Measurements from ENCODE around the gene FERD3L.

Gene FERD3L

GRCh38 chr7:19119870-19120486 is 25.2 kb downstream of the FERD3L start:
- ATAC-seq, result no peak

GRCh38 chr7:19119372-19119771 is 25.8 kb downstream of the FERD3L start:
- peaks cover 5% of the 10 kb centered on the region for H3K36me3 Mint-ChIP-seq
- no peaks in the 10 kb centered on the region for H3K4me1 Mint-ChIP-seq
- H3K4me3 Mint-ChIP-seq, result no peak overlapping the region
- H3K9me3 Mint-ChIP-seq, result peaks cover 2% of the 10 kb centered on the region
- ATAC-seq, result no peak
- no peak for DNase-seq (ENCODE audit: low spot score in 2 of 2)
- no peak overlapping the region for H3K27ac Mint-ChIP-seq

More at GRCh38 chr7:19119870-19120486, 25.2 kb downstream of the FERD3L start:
- H3K4me1 Mint-ChIP-seq, result no peaks in the 10 kb centered on the region
- no peaks in the 10 kb centered on the region for H3K9me3 Mint-ChIP-seq
- H3K4me3 Mint-ChIP-seq, result no peak overlapping the region
- H3K36me3 Mint-ChIP-seq, result peaks cover 5% of the 10 kb centered on the region
- no peak overlapping the region for H3K27ac Mint-ChIP-seq
- DNase-seq (ENCODE audit: low spot score in 2 of 2), result no peak

- H3K36me3 Mint-ChIP-seq, result peaks cover 5% of the 10 kb centered on the region
- H3K4me3 Mint-ChIP-seq, result peak overlapping the region; percentile 57
- ATAC-seq (no peak), DNase-seq (ENCODE audit: low spot score in 2 of 2) (no peak)
- H3K27ac Mint-ChIP-seq, result no peak overlapping the region
- H3K9me3 Mint-ChIP-seq, result peaks cover 2% of the 10 kb centered on the region
- no peaks in the 10 kb centered on the region for H3K4me1 Mint-ChIP-seq
Measured at GRCh38 chr7:19118636-19119371, 26.4 kb downstream of the FERD3L start.

- DNase-seq (ENCODE audit: low spot score in 2 of 2) (no peak), ATAC-seq (peak; percentile 57)
- Mint-ChIP-seq H3K36me3 (peaks cover 5% of the 10 kb centered on the region), H3K4me1 (no peaks in the 10 kb centered on the region), H3K27ac (no peak overlapping the region), H3K9me3 (peaks cover 2% of the 10 kb centered on the region), H3K4me3 (peak overlapping the region; percentile 57)
Measured at GRCh38 chr7:19117870-19118608, 27.2 kb downstream of the FERD3L start.

GRCh38 chr7:19117091-19117869 is 27.9 kb downstream of the FERD3L start, which contains the start of gene TWIST1:
Gene TWIST1 (minus strand): TSS chr7:19117636. CDS start chr7:19117321, 315 bp downstream.
- peak within 1 kb of the TSS; percentile 57 for H3K4me3 Mint-ChIP-seq
- peaks cover 2% of the 10 kb centered on the region for H3K9me3 Mint-ChIP-seq
- no peak for DNase-seq (ENCODE audit: low spot score in 2 of 2)
- H3K36me3 Mint-ChIP-seq, result peaks cover 5% of the 10 kb centered on the region
- H3K27ac Mint-ChIP-seq, result no peak within 1 kb of the TSS
- ATAC-seq, result peak; percentile 61
- H3K4me1 Mint-ChIP-seq, result no peaks in the 10 kb centered on the region

DNA sequence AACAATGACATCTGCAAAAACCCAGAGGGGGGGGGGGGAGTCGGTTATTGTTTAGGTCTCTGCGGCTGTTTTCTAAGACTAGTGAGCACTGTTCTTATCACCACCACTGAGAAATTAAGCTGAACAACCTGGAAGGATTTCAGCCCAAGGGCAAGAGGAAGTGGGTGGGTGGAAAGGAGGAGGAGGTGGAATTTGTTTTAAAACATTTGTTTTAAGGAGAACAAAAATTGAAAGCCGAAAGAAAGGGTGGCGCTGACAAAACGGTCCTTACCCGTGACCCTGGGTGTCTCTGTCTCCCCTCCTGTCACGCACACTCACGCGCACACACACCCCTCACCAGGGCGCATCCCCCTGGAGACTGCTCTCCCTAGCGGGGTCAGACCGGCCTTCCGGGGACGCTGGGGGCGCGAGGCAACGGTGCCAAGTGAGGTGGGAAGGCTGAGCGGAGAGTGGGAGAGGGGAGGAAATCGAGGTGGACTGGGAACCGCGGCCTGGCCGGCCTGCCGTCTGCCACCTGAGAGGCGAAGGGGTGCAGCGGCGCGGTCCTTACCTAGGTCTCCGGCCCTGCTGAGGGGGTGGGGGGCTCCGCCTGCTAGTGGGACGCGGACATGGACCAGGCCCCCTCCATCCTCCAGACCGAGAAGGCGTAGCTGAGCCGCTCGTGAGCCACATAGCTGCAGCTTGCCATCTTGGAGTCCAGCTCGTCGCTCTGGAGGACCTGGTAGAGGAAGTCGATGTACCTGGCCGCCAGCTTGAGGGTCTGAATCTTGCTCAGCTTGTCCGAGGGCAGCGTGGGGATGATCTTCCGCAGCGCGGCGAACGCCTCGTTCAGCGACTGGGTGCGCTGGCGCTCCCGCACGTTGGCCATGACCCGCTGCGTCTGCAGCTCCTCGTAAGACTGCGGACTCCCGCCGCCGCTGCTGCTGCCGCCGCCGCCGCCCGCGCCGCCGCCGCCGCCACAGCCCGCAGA is 28.8 kb downstream of the FERD3L start:
- peak; percentile 36 for ATAC-seq
- no peak for DNase-seq (ENCODE audit: low spot score in 2 of 2)
- H3K4me1 Mint-ChIP-seq, result no peaks in the 10 kb centered on the region
- peak overlapping the region; percentile 57 for H3K4me3 Mint-ChIP-seq
- H3K36me3 Mint-ChIP-seq, result peaks cover 5% of the 10 kb centered on the region
- H3K27ac Mint-ChIP-seq, result no peak overlapping the region
- H3K9me3 Mint-ChIP-seq, result peaks cover 2% of the 10 kb centered on the region

DNA sequence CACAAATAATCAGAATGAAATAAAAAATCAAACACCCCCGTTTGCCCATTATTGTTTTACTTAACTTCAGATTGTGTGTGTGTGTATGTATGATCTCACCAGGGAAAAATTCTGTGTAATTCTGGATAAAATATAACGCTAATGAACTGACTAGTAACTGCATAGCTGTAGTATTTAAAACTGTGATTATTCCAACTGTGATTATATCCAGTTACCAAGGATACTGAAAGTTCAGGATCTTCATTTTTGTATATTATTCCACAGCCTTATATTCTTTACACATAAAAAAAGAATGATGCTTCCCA is 30.7 kb downstream of the FERD3L start:
- ATAC-seq (no peak), DNase-seq (ENCODE audit: low spot score in 2 of 2) (no peak)
- Mint-ChIP-seq H3K4me3 (no peak overlapping the region), H3K36me3 (peaks cover 5% of the 10 kb centered on the region), H3K9me3 (peaks cover 2% of the 10 kb centered on the region), H3K27ac (no peak overlapping the region), H3K4me1 (no peaks in the 10 kb centered on the region)

- ATAC-seq (no peak), DNase-seq (ENCODE audit: low spot score in 2 of 2) (no peak)
- Mint-ChIP-seq H3K4me1 (no peaks in the 10 kb centered on the region), H3K36me3 (peaks cover 5% of the 10 kb centered on the region), H3K4me3 (no peak overlapping the region), H3K27ac (no peak overlapping the region), H3K9me3 (peaks cover 2% of the 10 kb centered on the region)
Measured at GRCh38 chr7:19113855-19114550, 31.2 kb downstream of the FERD3L start.

GRCh38 chr7:19113002-19113350 is 32.2 kb downstream of the FERD3L start:
- ATAC-seq, result no peak
- Mint-ChIP-seq H3K27ac (no peak overlapping the region), H3K36me3 (peaks cover 5% of the 10 kb centered on the region), H3K4me1 (no peaks in the 10 kb centered on the region), H3K4me3 (no peak overlapping the region), H3K9me3 (peaks cover 2% of the 10 kb centered on the region)
- no peak for DNase-seq (ENCODE audit: low spot score in 2 of 2)

DNA sequence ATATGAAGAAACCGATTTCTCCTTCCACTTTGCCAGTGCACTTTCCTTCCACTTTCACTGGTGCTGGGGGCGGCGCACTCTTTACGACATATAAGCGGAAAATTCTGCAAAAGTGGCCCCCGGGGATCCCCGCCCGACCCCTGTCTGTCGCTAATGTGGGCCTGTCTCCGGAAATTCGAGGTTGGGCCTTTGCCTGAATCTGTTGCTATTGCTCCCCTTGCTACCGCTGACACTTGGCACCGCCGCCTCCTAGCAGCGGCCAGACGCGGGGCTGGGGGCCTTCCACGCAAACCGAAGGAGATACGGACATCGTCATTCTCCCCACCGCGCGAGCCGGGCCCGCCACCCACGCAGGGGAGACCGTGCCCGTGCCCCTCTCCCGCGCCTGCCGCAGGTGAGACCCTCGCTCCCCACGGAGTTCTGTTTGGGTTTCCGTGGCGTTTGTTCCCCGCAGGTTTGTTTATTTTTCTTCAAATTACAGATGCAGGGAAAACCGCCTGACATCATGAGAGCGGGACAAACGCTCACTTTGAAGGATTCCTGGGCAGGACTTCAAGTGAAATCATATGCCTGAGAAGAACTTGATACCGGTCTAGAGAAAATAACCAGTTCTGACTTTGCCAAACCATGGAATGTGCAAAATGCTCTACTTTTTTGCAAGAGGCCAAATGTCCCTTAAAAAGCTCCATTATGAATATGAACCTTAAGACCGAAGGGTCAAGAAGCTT is 32.8 kb downstream of the FERD3L start:
- H3K9me3 Mint-ChIP-seq, result peaks cover 2% of the 10 kb centered on the region
- peaks cover 5% of the 10 kb centered on the region for H3K36me3 Mint-ChIP-seq
- ATAC-seq (no peak), DNase-seq (ENCODE audit: low spot score in 2 of 2) (no peak)
- H3K4me1 Mint-ChIP-seq, result peaks cover 5% of the 10 kb centered on the region
- H3K27ac Mint-ChIP-seq, result no peak overlapping the region
- H3K4me3 Mint-ChIP-seq, result no peak overlapping the region

GRCh38 chr7:19111474-19112273 is 33.5 kb downstream of the FERD3L start:
- H3K27ac Mint-ChIP-seq, result no peak overlapping the region

GRCh38 chr7:19110776-19111175 is 34.4 kb downstream of the FERD3L start:
- peaks cover 2% of the 10 kb centered on the region for H3K9me3 Mint-ChIP-seq
- H3K4me1 Mint-ChIP-seq, result peaks cover 11% of the 10 kb centered on the region
- H3K27ac Mint-ChIP-seq, result no peak overlapping the region
- DNase-seq (ENCODE audit: low spot score in 2 of 2), result no peak
- no peak overlapping the region for H3K4me3 Mint-ChIP-seq
- H3K36me3 Mint-ChIP-seq, result peaks cover 2% of the 10 kb centered on the region
- no peak for ATAC-seq

More at GRCh38 chr7:19111474-19112273, 33.5 kb downstream of the FERD3L start:
- peaks cover 11% of the 10 kb centered on the region for H3K4me1 Mint-ChIP-seq
- DNase-seq (ENCODE audit: low spot score in 2 of 2) (no peak), ATAC-seq (no peak)
- peaks cover 5% of the 10 kb centered on the region for H3K36me3 Mint-ChIP-seq
- no peak overlapping the region for H3K4me3 Mint-ChIP-seq
- H3K9me3 Mint-ChIP-seq, result peaks cover 2% of the 10 kb centered on the region
